Measurements from ENCODE around the gene ZNF697.

GRCh38 chr1:119632103-119632490 lies 16.0 kb downstream of the ZNF697 start:
- TF ChIP-seq, protein P1, sequence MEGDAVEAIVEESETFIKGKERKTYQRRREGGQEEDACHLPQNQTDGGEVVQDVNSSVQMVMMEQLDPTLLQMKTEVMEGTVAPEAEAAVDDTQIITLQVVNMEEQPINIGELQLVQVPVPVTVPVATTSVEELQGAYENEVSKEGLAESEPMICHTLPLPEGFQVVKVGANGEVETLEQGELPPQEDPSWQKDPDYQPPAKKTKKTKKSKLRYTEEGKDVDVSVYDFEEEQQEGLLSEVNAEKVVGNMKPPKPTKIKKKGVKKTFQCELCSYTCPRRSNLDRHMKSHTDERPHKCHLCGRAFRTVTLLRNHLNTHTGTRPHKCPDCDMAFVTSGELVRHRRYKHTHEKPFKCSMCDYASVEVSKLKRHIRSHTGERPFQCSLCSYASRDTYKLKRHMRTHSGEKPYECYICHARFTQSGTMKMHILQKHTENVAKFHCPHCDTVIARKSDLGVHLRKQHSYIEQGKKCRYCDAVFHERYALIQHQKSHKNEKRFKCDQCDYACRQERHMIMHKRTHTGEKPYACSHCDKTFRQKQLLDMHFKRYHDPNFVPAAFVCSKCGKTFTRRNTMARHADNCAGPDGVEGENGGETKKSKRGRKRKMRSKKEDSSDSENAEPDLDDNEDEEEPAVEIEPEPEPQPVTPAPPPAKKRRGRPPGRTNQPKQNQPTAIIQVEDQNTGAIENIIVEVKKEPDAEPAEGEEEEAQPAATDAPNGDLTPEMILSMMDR (IDR thresholded peaks at IDR 0.05) = no peak
- no peak for TF ChIP-seq POLR2A (IDR thresholded peaks at IDR 0.05)

Measured in lower leg skin (tissue), 3 donors.